Activated T-cell treated with anti-CD3 and anti-CD28 coated beads, Interleukin-2, amount 50 U/mL, for 1 hour (primary cell): ENCODE measurements around the gene FAS.
A peak's percentile ranks its signal among the peaks of the same experiment; 100 is the strongest.

Experiments
- DNase-seq: peaks from one replicate; pipeline ENCODE4 v3.0.0-alpha.2; 2020

Gene FAS

GRCh38 chr10:88974012-88974411 is 16.6 kb upstream of the FAS start:
- DNase-seq = no peak

GRCh38 chr10:88974446-88975376 is 15.9 kb upstream of the FAS start:
- no peak for DNase-seq

- no peak for DNase-seq
These were observed 15.2 kb upstream of the FAS start for GRCh38 chr10:88975377-88975720.

DNA sequence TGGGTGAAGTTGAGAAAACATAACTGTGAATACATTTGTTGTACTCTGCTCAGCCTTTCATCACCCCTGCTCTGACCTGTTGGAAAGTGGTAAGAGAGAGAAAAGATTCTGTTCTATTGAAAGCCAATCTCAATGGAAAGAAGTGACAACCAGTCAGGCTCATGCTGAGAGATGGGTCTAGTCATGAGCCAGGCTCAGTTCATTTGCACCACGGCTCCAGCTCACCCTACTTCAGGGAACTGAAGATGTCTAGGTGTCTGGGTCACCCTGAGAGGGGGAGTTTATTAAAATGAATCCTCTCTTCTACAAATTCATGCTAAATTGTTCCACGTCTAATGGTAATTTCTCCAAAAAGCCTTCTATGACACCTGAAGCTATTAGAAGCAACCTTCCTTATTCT is 12.1 kb upstream of the FAS start:
- no peak for DNase-seq

DNA sequence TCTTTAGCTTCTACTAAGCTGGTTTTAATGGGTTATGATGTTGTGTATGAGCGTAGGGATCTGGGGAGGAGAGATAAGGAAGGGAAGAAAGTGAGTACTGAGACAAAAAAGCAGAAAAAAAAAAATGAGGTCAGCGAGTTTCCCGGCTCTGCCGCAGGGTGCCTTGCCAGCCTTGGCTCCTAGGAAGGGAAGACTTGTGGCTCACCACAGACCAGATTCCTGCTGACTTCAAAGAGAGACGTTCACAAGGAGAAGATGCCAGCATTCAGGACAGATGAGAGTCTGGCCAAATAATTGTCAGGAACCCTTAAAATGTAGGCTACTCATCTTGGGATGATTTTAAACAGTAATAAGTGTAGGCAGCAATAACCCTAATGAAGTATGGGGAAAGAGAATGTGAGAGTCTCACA is 11.4 kb upstream of the FAS start:
- no peak for DNase-seq

- no peak for DNase-seq
These were observed 11.0 kb upstream of the FAS start for GRCh38 chr10:88979603-88980002.

DNA sequence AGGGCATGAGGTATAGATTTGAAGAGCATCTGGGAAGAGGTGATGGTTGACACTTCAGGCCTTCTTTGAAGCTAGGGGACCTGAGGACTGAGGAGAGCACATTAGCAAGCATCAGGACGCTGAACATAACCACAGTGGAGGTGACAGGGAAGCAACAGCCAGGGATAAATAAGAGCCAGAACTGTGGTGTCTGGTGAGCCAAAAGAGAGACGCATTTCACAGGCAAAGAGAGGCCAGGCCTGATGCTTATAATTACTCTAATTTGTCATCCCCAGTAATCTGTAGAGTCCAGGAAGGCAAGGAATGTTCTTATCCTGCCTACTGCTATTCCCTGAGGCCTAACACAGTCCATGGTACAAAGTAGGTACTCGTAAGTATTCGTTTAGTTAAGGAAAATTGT is 10.4 kb upstream of the FAS start:
- DNase-seq = no peak

- no peak for DNase-seq
These were observed 9.8 kb upstream of the FAS start for GRCh38 chr10:88980800-88981199.

DNA sequence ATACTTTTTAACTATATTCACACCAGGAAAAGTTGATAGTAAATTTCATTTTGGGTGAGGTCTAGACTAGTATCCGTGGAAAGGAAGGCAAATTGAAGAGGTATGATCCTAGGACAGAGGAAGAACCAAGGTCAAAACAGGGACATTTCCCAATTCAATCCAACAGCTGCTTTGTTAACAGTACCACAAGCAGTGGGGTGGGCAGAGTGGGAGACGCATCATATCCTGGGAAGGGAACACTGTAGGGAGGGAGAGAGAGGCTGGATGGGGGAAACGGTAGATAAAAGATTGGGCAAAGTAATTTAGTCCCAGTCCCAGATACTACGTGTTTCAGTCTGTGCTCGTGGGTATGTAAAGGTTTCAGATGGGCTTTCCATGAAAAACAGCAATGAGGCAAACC is 9.2 kb upstream of the FAS start:
- no peak for DNase-seq

GRCh38 chr10:88982366-88982765 is 8.2 kb upstream of the FAS start:
- DNase-seq = no peak

DNA sequence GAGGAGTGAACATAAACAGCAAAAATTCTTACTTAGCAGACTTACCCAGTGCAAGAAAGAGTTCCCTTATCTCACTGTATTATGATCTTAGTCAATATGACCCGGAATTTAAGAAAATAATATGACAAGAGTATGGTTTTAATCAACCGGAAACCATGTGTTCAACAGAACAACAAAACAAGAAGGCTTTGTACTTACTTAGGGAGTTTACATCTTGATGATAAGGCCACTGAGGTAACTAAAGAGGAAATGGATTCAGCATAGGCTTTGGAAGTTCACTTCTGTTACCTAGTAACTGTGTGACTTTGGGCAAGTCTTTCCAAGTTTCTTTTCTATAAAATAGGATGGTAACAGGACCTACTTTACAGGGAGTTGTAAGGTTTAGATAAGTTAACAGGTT is 7.4 kb upstream of the FAS start:
- no peak for DNase-seq

- no peak for DNase-seq
These were observed 6.7 kb upstream of the FAS start for GRCh38 chr10:88983939-88984338.

DNA sequence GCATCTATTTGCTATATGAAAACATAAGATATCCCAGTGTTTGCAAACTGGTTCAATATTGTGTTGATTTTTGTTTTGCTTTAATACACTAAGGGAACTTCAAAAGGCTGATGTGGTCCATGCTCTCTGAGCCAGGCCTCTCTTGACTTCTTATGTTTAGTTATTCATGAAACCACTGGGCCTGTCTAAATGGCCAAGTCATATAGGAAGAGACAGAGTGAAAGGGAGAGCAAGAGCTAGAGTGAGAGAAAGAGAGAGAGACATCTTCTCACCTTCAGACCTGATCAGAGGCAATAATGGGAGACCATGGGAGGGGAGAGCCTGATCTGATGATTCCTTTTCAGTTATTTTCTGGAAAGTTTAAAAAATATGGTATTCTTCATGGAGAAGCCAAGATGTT is 6.1 kb upstream of the FAS start:
- DNase-seq = no peak

- no peak for DNase-seq
These were observed 3.9 kb upstream of the FAS start for GRCh38 chr10:88986549-88987242.

DNA sequence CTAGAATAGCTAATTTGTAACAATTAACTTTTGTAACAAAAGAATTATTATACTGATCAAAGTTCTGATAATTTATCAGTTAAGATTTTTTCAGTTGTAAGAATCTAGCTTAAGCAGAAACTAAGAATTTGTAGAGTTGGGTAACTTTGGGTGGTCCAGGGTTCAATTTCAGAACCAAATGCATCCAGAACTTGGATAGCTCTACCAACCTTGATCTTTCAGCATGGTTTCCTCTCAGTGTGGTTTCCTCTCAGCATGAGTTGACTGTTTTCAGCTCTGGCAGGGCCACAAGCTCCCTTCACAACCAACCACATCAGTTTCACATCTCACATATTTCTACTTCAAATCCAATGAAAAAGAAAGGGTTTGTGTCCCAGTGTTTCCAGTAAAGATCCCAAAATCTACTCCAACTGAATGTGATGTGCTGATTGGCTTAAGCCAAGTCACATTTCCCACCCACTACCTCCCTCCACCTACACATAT is 3.3 kb upstream of the FAS start:
- DNase-seq = no peak

GRCh38 chr10:88987840-88988239 is 2.8 kb upstream of the FAS start:
- DNase-seq = no peak

DNA sequence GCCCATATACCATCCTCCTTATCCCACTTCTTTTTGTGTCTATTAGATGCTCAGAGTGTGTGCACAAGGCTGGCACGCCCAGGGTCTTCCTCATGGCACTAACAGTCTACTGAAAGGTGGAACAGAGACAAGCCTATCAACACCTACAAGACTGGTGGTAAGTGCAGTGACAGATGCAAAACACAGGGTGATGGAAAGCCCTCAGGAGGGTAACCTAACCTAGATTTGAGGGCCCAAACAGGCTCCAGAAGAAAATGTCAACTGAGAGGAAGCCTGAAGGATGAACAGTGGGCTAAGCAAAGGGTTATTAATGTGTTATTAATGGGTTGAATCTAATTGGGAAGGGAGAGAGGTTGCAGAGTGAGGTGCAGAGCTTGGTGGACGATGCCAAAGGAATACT is 1.2 kb upstream of the FAS start:
- DNase-seq = no peak

DNA sequence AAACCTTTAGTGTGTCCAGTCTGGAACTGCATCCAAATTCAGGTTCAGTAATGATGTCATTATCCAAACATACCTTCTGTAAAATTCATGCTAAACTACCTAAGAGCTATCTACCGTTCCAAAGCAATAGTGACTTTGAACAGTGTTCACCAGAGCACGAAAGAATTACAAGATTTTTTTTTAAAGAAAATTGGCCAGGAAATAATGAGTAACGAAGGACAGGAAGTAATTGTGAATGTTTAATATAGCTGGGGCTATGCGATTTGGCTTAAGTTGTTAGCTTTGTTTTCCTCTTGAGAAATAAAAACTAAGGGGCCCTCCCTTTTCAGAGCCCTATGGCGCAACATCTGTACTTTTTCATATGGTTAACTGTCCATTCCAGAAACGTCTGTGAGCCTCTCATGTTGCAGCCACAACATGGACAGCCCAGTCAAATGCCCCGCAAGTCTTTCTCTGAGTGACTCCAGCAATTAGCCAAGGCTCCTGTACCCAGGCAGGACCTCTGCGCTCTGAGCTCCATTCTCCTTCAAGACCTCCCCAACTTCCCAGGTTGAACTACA is 694 bp upstream of the FAS start:
- no peak for DNase-seq

DNA sequence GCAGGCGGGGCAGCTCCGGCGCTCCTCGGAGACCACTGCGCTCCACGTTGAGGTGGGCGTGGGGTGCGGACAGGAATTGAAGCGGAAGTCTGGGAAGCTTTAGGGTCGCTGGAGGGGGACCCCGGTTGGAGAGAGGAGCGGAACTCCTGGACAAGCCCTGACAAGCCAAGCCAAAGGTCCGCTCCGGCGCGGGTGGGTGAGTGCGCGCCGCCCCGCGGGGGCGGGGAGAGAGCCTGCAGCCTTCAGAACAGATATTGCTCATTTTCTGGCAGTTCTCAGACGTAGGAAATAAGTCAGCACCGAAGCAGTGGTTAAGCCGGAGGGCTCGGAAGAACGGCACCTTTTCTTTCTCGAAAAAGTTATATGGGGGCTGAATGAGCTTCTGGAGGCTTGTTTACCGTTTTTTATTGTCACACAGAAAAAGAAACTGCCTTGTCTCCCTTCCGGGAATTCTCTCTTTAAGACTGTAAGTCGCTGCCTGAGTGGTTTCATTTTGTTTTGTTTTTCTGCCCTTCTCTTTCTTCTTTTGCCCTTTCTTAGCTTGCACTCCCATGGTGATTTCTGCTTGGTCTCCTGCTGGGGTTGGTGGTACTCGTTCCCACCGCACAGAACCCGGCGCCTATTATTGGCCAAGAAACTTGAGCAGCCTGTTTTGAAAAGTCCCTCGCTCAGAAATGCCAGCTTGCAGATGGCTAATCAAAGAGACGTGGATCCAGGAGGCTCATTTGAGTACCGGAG is 732 bp downstream of the FAS start:
- DNase-seq = peak; percentile 72

- DNase-seq = no peak
These were observed 1.3 kb downstream of the FAS start for GRCh38 chr10:88991899-88992320.

DNA sequence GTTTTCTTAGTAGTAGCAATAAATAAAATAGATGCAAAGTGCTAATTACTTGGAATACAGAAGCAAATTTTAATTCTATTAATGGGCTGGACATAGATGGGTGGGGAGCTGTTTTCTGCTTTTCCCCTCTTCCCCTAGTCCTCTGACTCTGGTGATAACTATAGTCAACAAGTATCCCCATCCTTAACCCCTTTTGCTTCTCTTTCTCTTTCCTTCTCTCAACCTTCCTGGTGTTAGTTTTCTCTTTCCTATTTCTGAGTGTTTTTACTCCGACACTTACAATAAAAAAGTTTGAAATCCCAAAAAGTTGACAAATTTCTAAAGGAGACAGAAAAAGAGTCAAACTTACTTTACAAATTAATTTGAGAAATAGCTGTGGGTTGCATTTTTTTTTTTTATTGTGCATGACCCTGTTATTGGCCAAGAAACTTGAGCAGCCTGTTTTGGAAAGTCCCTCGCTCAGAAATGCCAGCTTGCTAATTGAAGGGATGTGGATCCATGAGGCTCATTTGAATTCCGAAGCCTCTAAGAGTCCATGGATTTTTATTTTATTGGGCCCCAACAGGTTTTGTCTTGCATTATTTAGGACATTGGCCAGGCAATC is 2.4 kb downstream of the FAS start:
- DNase-seq = no peak

DNA sequence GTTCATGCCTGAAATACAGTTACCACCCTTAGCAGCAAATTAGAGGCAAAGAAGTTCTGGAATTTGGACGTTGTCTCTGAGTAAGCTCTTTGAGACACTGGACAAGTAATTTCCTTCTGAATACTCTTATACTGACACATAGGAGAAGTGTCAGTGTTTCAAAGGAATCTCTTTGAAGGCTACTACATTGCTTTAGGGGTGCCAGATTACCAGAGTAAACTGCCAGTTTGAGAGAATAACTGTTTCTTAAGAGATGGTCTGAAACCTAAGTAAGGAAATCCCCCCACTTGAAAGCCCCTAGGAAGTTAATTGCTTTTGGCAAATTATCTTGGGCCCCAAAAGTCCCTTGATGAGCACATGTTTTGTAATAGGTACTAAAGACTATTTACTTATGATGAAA is 3.4 kb downstream of the FAS start:
- no peak for DNase-seq
